Left cardiac atrium (tissue), 4 donors: ENCODE results near the gene NPAS2. TPM values are rescaled to one million over a fixed set of nuclear protein-coding genes. Genes with fewer than 3 reads are reported as not detected.

ENCODE experiments used
- ATAC-seq, 2 donors: fragments of 200-7000 bp; cut with Tn5 transposase; one replicate each; pipeline ENCODE4 v1.9.1; 2020; ENCODE audit warnings: mild to moderate bottlenecking in 2 of 2, moderate library complexity in 2 of 2
- DNase-seq: peaks from one replicate; pipeline ENCODE4 v3.0.0-alpha.2; 2020
- intact Hi-C, 2 donors: fragments of 100-400 bp; cut with DNase I; formaldehyde crosslinking; loops; one replicate each; pipeline versions ENCODE4 v1.14.1 to v1.15.1; 2022 to 2023
- total RNA-seq, 2 donors: library from RNA; stranded (reverse); fragmentation: NEBNext Ultra II Directional; extraction: Animal tissue kit (Norgen Biotek cat#: 25700); gene quantifications; one replicate each; pipeline ENCODE4 v1.2.1, GENCODE V29; 2021
- donor health status: DM: no; HTN: yes; CAD: no.
- donor health status: DM: no; HTN: yes; CAD: no; lungs with severe emphysema.
- donor health status: DM: yes; HTN: yes; CAD: no.
- donor health status: Dilated cardiomyopathy.

The NPAS2 gene
- total RNA-seq, 2 donors from 2014 or later, result 33.8 to 51.2 TPM

GRCh38 chr2:100870652-100871531 lies 51.0 kb downstream of the NPAS2 start:
- intact Hi-C loops, result no loop called here
- ATAC-seq, result no peak

GRCh38 chr2:100875516-100876230 lies 55.7 kb downstream of the NPAS2 start:
- ATAC-seq, result peak; percentile 17 to 28
- intact Hi-C loops, result no loop called here
- DNase-seq, result peak; percentile 42

More at GRCh38 chr2:100870652-100871531, 51.0 kb downstream of the NPAS2 start:
- no peak for DNase-seq

GRCh38 chr2:100876231-100876860 lies 56.4 kb downstream of the NPAS2 start:
- ATAC-seq (no peak), DNase-seq (no peak)
- intact Hi-C loops, result no loop called here

GRCh38 chr2:100877555-100877954 lies 57.6 kb downstream of the NPAS2 start:
- DNase-seq, result no peak
- intact Hi-C loops, result no loop called here
- ATAC-seq, result peak; percentile 15 to 16

GRCh38 chr2:100878000-100878791 lies 58.3 kb downstream of the NPAS2 start:
- intact Hi-C loops, result no loop called here
- DNase-seq, result no peak
- ATAC-seq, result peak; percentile 51 to 69

GRCh38 chr2:100879296-100879695 lies 59.4 kb downstream of the NPAS2 start:
- no peak for ATAC-seq
- intact Hi-C loops, result no loop called here

GRCh38 chr2:100880036-100880435 lies 60.1 kb downstream of the NPAS2 start:
- DNase-seq (no peak), ATAC-seq (no peak)
- intact Hi-C loops, result no loop called here

More at GRCh38 chr2:100879296-100879695, 59.4 kb downstream of the NPAS2 start:
- DNase-seq, result no peak

GRCh38 chr2:100880730-100881129 lies 60.8 kb downstream of the NPAS2 start:
- ATAC-seq (no peak), DNase-seq (no peak)
- intact Hi-C loops, result no loop called here

- no peak for DNase-seq
- peak in 1 of 2 donors; percentile 26 for ATAC-seq
- intact Hi-C loops, result no loop called here
Observed at GRCh38 chr2:100882645-100883613, 63.0 kb downstream of the NPAS2 start.

- DNase-seq (no peak), ATAC-seq (no peak)
- intact Hi-C loops, result no loop called here
Observed at GRCh38 chr2:100884145-100884621, 64.2 kb downstream of the NPAS2 start.

- intact Hi-C loops, result no loop called here
- DNase-seq (no peak), ATAC-seq (no peak)
Observed at GRCh38 chr2:100886085-100886484, 66.1 kb downstream of the NPAS2 start.

- ATAC-seq, result no peak
- intact Hi-C loops, result no loop called here
- no peak for DNase-seq
Observed at GRCh38 chr2:100887039-100887578, 67.2 kb downstream of the NPAS2 start.

- no peak for DNase-seq
- peak in 1 of 2 donors; percentile 12 for ATAC-seq
- intact Hi-C loops, result no loop called here
Observed at GRCh38 chr2:100887713-100888495, 68.0 kb downstream of the NPAS2 start.

- no peak for ATAC-seq
- intact Hi-C loops, result no loop called here
- DNase-seq, result no peak
Observed at GRCh38 chr2:100888601-100889000, 68.7 kb downstream of the NPAS2 start.

GRCh38 chr2:100889286-100889685 lies 69.3 kb downstream of the NPAS2 start:
- ATAC-seq (no peak), DNase-seq (no peak)
- intact Hi-C loops, result no loop called here

- DNase-seq (no peak), ATAC-seq (peak; percentile 23 to 45)
- intact Hi-C loops, result no loop called here
Observed at GRCh38 chr2:100891906-100892642, 72.1 kb downstream of the NPAS2 start.
